ENCODE data around the gene CCDC28A.

The CCDC28A gene

DNA sequence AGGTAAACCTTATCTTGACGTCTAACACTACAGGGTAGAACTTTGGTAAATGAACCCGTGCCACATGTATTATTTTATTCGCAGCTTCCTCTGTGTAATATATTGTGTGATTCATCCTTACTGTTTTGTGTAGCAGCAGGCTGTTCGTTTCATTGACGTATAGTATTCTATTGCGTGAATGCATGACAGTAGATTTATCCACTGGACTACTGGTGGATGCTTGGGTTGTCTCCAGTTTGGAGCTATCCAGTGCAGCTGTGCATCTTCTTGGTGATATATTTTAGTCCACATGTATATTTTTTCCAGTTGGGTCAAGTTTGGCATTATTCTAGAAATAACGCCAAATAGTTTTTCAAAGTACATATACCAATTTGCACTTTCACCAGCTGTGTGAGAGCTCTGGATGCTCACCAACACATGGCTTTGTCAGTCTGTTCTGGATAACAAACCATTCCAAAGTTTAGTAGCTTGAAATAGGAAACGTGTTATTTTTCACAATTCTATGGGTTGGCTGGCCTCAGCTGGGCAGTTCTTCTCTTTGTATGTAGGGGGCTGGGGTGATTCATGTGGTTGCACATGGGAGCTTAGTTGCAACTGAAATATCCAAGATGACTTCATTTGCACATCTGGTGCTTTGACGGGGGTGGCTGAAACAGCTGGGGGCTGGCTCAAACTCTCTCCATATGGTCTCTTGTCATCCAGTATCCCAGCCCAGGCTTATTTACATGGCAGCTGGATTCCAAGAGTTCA is 31.6 kb downstream of the CCDC28A start:
- FAIRE-seq: no peak

DNA sequence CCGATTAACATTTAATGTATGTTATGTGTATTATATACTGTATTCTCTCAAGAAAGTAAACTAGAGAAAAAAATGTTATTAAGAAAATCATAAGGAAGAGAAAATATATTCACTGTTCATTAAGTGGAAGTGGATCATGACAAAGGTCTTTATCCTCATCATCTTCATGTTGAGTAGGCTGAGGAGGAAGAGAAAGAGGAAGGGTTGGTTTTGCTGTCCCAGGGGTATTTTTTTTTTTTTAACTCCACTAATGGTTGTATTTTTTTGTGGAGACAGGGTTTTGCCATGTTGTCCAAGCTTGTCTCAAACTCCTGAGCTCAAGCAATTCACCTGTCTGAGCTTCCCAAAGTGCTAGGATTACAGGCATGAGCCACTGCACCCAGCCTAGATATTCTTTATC is 33.3 kb downstream of the CCDC28A start:
- no peak for DNase-seq (ENCODE audit: insufficient read length, low spot score)
- TF ChIP-seq, protein P1, sequence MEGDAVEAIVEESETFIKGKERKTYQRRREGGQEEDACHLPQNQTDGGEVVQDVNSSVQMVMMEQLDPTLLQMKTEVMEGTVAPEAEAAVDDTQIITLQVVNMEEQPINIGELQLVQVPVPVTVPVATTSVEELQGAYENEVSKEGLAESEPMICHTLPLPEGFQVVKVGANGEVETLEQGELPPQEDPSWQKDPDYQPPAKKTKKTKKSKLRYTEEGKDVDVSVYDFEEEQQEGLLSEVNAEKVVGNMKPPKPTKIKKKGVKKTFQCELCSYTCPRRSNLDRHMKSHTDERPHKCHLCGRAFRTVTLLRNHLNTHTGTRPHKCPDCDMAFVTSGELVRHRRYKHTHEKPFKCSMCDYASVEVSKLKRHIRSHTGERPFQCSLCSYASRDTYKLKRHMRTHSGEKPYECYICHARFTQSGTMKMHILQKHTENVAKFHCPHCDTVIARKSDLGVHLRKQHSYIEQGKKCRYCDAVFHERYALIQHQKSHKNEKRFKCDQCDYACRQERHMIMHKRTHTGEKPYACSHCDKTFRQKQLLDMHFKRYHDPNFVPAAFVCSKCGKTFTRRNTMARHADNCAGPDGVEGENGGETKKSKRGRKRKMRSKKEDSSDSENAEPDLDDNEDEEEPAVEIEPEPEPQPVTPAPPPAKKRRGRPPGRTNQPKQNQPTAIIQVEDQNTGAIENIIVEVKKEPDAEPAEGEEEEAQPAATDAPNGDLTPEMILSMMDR (IDR thresholded peaks at IDR 0.05; ENCODE audit: insufficient read depth, missing control alignments): no peak
- no peak for FAIRE-seq

More for the DNA sequence above, 31.6 kb downstream of the CCDC28A start:
- DNase-seq (ENCODE audit: insufficient read length, low spot score): no peak
- TF ChIP-seq, protein P1 (IDR thresholded peaks at IDR 0.05; ENCODE audit: insufficient read depth, missing control alignments): no peak

DNA sequence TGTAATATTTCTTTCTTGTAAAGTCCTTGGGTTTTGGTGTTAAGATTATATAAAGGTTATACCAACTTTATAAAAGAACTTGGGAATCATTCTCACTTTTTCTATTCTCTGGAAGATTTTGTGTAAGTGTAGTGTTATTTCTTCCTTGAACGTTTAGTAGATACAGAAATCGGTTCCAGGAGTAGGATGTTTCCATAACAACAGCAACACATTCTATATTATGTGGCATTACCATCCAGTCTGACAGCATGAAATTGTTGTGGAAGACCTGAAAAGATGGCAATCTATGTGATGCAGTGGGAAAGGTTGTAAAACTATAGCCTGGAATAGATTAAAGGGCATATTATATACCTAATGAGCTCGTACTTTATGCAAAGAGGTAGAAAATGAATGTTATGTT is 36.1 kb downstream of the CCDC28A start:
- no peak for FAIRE-seq
- TF ChIP-seq, protein P1 (IDR thresholded peaks at IDR 0.05; ENCODE audit: insufficient read depth, missing control alignments): no peak
- no peak for DNase-seq (ENCODE audit: insufficient read length, low spot score)

DNA sequence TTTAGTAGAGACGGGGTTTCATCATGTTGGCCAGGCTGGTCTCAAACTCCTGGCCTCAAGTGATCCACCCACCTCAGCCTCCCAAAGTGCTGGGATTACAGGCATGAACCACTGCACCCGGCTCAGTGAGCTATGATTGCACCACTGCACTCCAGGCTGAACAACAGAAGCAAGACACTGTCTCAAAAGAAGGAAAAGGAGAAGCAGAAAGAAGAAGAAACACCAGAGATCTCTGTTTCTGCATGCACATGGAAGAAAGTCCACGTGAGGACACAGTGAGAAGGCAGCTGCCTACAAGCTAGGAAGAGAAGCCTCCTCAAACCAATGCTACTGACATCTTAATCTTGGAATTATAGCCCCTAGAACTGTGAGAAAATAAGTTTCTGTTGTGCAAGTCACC is 38.3 kb downstream of the CCDC28A start:
- FAIRE-seq: no peak
- TF ChIP-seq, protein P1 (IDR thresholded peaks at IDR 0.05; ENCODE audit: insufficient read depth, missing control alignments): no peak
- no peak for DNase-seq (ENCODE audit: insufficient read length, low spot score)

DNA sequence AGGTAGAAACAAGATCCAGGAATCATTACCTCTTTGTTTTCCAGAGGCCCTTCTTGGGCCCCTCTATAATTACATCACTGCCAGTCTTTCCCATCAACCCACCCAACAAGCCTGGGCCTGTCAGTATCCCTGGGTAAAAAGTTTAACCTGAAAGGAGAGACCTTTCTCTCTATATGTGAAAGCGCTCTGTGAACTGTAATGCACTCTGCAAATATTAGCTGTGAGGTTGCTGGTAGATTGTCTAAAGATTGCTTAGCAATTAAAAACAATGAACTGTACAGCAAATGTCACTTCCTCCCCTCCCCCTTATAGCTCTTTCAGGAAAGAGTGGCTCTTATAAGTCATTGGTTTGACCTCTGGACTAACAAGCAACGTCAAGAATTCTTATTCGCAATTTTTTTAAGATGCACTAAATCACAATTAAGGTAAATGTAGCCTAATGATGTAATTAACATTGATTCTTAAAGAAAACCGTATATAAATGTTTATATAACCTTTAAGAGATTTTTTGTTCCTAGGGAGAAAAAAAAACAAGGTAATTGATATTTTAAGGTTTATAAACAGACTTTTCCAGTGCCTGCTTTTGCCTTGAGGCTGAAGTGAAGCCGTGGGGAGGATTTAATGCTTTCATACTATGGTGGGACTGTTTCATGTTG is 40.7 kb downstream of the CCDC28A start:
- TF ChIP-seq, protein P1 (IDR thresholded peaks at IDR 0.05; ENCODE audit: insufficient read depth, missing control alignments): no peak
- FAIRE-seq (no peak), DNase-seq (ENCODE audit: insufficient read length, low spot score) (no peak)

DNA sequence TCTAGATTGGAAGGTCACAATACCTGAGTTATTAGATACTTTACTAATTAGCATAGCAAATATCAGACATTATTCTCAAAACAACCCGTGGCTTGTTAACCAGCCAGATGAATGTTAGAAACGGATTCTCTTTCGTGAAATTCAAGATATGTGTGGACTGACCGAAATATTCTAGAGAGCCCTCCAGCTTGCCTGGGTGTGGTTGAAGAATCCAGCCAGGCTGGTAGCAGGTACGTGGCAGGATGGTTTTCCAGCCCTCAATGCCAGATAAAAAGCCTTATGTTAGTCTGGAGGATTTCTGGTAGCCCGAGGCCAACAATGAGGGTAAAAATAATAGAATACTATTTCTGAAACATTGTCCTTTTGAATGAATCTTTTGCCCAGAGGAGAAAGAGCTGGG is 41.7 kb downstream of the CCDC28A start:
- TF ChIP-seq, protein P1 (IDR thresholded peaks at IDR 0.05; ENCODE audit: insufficient read depth, missing control alignments): no peak
- DNase-seq (ENCODE audit: insufficient read length, low spot score) (no peak), FAIRE-seq (no peak)
